Measurements from ENCODE around the gene ATG13. TPM values are rescaled to one million over a fixed set of nuclear protein-coding genes. Genes with fewer than 3 reads are reported as not detected.

Gene ATG13
- polyA plus RNA-seq, 1 experiment: 57.9 TPM

GRCh38 chr11:46628961-46629360 is 11.6 kb downstream of the ATG13 start:
- H3K4me3 ChIP-seq (ENCODE audit: low read depth, low read length): no peak overlapping the region
- no peak for TF ChIP-seq CTCF (IDR thresholded peaks at IDR 0.05; ENCODE audit: low read depth, low read length)
- H3K27ac ChIP-seq (ENCODE audit: low read depth, low read length): no peak overlapping the region
- DNase-seq (ENCODE audit: low read depth, low spot score): no peak
- no peaks in the 10 kb centered on the region for H3K27me3 ChIP-seq (ENCODE audit: control insufficient read depth, insufficient read depth, low read length)
- no peaks in the 10 kb centered on the region for H3K9me3 ChIP-seq (ENCODE audit: control insufficient read depth, insufficient read depth, low read length)
- ChIA-PET CTCF (interaction anchor here (1.9 kb wide), 1 partner anchor 11 kb away, joined by 9 read pairs; the partner anchor contains the start of genes ATG13 and HARBI1), POLR2A (no interaction called here)

- ChIA-PET POLR2A (interaction anchor here (0.6 kb wide), 1 partner anchor 18 kb away, joined by 6 read pairs; no protein-coding TSS in a partner anchor), CTCF (interaction anchor here (0.7 to 1.9 kb wide), 2 partner anchors 12 to 241 kb away, joined by 3 to 9 read pairs; partner anchors contain the start of genes ATG13 and HARBI1)
- no peaks in the 10 kb centered on the region for H3K9me3 ChIP-seq (ENCODE audit: control insufficient read depth, insufficient read depth, low read length)
- no peaks in the 10 kb centered on the region for H3K27me3 ChIP-seq (ENCODE audit: control insufficient read depth, insufficient read depth, low read length)
- no peak for TF ChIP-seq CTCF (IDR thresholded peaks at IDR 0.05; ENCODE audit: low read depth, low read length)
- DNase-seq (ENCODE audit: low read depth, low spot score): no peak
- H3K27ac ChIP-seq (ENCODE audit: low read depth, low read length): no peak overlapping the region
- H3K4me3 ChIP-seq (ENCODE audit: low read depth, low read length): no peak overlapping the region
These were observed 12.9 kb downstream of the ATG13 start for GRCh38 chr11:46630237-46630636.

DNA sequence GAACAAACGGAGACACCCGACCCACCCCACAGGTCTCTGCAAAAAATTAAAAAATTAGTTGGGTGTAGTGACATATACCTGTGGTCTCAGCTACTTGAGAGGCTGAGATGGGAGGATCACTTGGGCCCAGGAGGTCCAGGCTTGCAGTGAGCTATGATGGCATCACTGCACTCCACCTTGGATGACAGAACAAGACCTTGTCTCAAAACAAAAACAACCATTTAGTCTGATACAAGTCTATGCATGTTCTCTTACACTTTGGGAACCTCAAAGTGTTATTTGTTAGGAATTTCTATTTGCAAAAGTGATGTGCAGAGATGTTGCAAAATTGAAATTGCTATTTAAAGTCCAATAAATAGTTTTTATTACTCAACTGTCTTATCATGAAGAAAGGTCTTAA is 14.3 kb downstream of the ATG13 start:
- no peak for DNase-seq (ENCODE audit: low read depth, low spot score)
- Histone ChIP-seq H3K27me3 (ENCODE audit: control insufficient read depth, insufficient read depth, low read length) (no peaks in the 10 kb centered on the region), H3K9me3 (ENCODE audit: control insufficient read depth, insufficient read depth, low read length) (no peaks in the 10 kb centered on the region), H3K27ac (ENCODE audit: low read depth, low read length) (no peak overlapping the region), H3K4me3 (ENCODE audit: low read depth, low read length) (no peak overlapping the region)
- no peak for TF ChIP-seq CTCF (IDR thresholded peaks at IDR 0.05; ENCODE audit: low read depth, low read length)
- ChIA-PET CTCF (interaction anchor here (0.6 to 1.2 kb wide), 4 partner anchors 13 to 15 kb away, joined by 3 to 4 read pairs (median 3); partner anchors contain the start of genes ATG13 and HARBI1), POLR2A (no interaction called here)

DNA sequence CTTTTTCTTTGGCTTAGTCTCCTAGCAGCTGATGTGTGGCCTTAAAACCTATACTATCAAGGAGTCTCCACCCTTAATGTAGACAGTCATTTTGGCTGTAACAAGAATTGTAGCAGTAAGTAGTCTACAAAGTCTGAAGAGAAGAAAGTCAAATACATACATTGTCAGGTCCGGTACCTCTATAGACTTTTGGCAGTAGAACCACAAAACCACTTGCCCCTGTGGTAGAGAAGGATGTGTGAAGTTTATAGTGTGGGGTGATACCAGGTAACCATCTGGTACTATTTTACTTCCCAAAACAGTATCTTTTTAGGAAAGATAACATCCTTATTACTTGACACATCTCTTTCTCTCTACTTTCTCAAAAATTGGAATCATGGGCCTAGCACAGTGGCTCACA is 15.1 kb downstream of the ATG13 start:
- ChIA-PET CTCF (interaction anchor here (1.0 kb wide), 1 partner anchor 15 kb away, joined by 3 read pairs; the partner anchor contains the start of gene ATG13), POLR2A (interaction anchor here (0.8 kb wide), 1 partner anchor 17 kb away, joined by 3 read pairs; no protein-coding TSS in a partner anchor)
- Histone ChIP-seq H3K9me3 (ENCODE audit: control insufficient read depth, insufficient read depth, low read length) (no peaks in the 10 kb centered on the region), H3K27me3 (ENCODE audit: control insufficient read depth, insufficient read depth, low read length) (no peaks in the 10 kb centered on the region), H3K27ac (ENCODE audit: low read depth, low read length) (no peak overlapping the region), H3K4me3 (ENCODE audit: low read depth, low read length) (no peak overlapping the region)
- no peak for TF ChIP-seq CTCF (IDR thresholded peaks at IDR 0.05; ENCODE audit: low read depth, low read length)
- no peak for DNase-seq (ENCODE audit: low read depth, low spot score)

DNA sequence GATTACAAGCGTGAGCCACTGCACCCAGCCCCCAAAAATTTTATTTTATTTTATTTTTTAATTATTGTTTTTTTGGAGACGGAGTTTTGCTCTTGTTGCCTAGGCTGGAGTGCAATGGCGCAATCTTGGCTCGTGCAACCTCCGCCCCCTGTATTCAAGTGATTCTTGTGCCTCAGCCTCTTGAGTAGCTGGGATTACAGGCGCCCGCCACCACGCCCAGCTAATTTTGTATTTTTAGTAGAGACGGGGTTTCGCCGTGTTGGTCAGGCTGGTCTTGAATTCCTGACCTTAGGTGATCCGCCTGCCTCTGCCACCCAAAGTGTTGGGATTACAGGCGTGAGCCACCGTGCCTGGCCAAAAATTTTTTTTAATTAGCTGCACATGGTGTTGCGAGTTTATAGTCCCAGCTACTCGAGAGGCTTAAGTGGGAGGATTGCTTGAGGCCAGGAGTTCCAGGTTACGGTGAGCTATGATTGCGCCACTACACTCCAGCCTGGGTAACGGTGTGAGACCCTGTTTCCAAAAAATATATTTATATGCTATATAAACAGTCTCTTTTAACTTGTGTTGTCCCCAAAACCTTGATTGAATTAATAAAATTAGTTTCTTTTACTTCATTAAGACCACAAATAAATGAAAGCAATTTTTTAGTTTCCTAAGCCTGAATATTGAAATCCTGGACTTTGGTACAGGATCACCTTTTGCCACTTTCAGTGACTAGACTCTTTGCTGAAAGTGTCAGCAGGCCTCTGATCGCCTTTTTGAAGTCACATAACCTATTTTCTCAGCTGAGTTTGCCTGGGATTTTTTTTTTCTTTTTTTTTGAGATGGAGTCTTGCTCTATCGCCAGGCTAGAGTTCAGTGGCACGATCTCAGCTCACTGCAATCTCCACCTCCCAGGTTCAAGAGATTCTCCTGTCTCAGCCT is 16.2 kb downstream of the ATG13 start:
- no peak overlapping the region for H3K27ac ChIP-seq (ENCODE audit: low read depth, low read length)
- TF ChIP-seq CTCF (IDR thresholded peaks at IDR 0.05; ENCODE audit: low read depth, low read length): no peak
- ChIA-PET CTCF (interaction anchor here (0.6 to 0.7 kb wide), 2 partner anchors 8 to 1617 kb away, joined by 3 to 5 read pairs; no protein-coding TSS in a partner anchor), POLR2A (no interaction called here)
- H3K9me3 ChIP-seq (ENCODE audit: control insufficient read depth, insufficient read depth, low read length): no peaks in the 10 kb centered on the region
- no peak overlapping the region for H3K4me3 ChIP-seq (ENCODE audit: low read depth, low read length)
- no peak for DNase-seq (ENCODE audit: low read depth, low spot score)
- no peaks in the 10 kb centered on the region for H3K27me3 ChIP-seq (ENCODE audit: control insufficient read depth, insufficient read depth, low read length)
